Fibroblast of skin of scalp (primary cell): ENCODE data around the gene TRAPPC8.
"Not testable (repeated sequence)": the region's sequence is repeated elsewhere in the genome, so short reads cannot be mapped to it uniquely, and the experiment has no call there.

Experiments used
- DNase-seq: peaks from one replicate; pipeline ENCODE4 v3.0.0-alpha.2; 2013

TRAPPC8 gene

DNA sequence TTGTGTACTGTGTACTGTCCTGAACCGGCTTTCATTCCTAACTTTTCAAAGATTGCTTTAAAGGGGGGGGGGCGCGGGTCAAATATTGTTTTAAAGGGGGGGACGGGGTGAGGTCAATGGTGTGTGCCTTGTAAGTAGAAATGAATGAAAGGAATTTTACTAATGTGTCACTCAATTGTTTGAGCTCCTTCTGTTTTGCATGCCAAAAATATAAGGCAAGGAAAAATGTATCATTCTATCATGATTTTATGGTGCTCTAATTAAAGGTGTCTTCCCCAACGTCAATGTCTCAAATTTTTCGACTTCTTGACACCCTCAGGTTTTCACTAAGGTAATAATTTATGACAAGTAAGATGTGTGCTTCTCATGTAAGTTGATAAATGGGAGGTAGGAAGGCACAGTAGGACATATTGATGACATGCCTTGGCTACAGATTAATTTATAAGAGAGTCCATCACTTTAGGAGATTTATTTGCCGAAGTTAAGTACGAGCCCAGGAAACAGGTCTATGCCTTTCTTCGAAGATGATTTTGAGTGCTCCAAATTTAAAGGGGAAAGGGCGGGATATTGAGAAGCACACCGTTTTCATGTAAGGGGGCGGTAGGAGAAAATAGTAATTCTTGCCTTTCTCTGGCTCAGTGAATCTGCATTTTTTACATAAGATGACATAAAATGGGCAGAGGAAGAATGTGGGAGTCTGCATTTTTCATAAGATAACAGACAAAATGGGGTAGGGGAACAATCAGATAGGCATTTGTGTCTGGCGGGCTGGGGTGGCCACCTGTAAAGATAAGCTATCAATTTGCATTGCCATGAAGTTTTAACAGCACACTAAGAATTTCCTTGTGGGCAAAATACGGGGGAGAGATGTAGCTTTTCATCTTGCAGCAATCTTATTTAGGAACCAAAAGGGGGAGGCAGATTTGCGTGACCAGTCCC is 1.2 kb upstream of the TRAPPC8 start:
- DNase-seq = peak; percentile 1

GRCh38 chr18:31942291-31942998 is 483 bp downstream of the TRAPPC8 start:
- DNase-seq = peak; percentile 17

- DNase-seq = no peak
These were observed 1.7 kb downstream of the TRAPPC8 start for GRCh38 chr18:31941010-31941809.

DNA sequence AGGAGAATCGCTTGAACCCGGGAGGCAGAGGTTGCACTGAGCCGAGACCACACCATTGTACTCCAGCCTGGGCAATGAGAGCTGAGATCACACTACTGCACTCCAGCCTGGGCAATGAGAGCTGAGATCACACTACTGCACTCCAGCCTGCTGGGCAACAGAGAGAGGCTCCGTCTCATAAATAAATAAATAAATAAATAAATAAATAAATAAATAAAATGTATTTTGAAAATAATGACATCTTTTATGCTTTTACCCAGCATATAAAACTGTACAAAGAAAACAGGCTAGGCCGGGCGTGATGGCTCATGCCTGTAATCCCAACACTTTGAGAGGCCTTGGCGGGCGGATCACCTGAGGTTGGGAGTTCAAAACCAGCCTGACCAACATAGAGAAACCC is 8.2 kb downstream of the TRAPPC8 start:
- not testable (repeated sequence) for DNase-seq

DNA sequence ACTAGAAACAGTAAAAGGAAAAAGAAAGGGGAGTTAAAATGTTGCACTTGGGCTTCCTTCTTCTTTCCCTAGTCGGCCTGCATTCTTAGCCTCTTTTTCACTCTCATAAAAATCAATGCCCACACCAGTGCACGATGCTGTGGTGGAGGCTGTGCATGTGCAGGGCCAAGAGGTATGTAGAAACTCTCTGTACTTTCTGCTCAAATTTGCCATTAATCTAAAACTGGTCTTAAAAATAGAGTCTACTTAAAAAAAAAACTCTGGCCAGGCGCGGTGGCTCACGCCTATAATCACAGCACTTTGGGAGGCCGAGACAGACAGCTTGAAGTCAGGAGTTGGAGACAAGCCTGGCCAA is 11.1 kb downstream of the TRAPPC8 start:
- no peak for DNase-seq

- DNase-seq = peak; percentile 1
These were observed 11.6 kb downstream of the TRAPPC8 start for GRCh38 chr18:31931163-31931885.

GRCh38 chr18:31929273-31929672 is 13.7 kb downstream of the TRAPPC8 start:
- no peak for DNase-seq

- DNase-seq = not testable (repeated sequence)
These were observed 15.9 kb downstream of the TRAPPC8 start for GRCh38 chr18:31926988-31927387.

- DNase-seq = no peak
These were observed 22.7 kb downstream of the TRAPPC8 start for GRCh38 chr18:31920277-31920676.

GRCh38 chr18:31919366-31919765 is 23.6 kb downstream of the TRAPPC8 start:
- not testable (repeated sequence) for DNase-seq

DNA sequence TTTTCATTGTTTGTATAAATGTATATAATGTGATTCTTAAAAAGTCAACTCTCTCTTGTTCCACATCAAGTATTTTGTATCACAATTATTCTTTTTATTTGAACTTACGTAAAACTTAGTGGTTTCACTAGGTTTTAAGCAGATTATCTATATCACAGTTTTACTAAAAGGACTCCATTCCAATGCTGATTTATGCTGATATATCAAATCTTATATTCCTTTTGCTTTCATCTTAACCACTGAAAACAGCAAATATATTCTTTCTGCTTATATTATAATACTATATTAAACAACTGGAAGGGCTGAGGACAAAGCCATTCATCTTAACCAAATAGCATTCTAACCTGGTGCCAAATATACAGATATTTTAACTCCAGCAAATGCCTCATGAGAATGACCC is 24.2 kb downstream of the TRAPPC8 start:
- no peak for DNase-seq

GRCh38 chr18:31901063-31901462 is 41.9 kb downstream of the TRAPPC8 start:
- DNase-seq = no peak

DNA sequence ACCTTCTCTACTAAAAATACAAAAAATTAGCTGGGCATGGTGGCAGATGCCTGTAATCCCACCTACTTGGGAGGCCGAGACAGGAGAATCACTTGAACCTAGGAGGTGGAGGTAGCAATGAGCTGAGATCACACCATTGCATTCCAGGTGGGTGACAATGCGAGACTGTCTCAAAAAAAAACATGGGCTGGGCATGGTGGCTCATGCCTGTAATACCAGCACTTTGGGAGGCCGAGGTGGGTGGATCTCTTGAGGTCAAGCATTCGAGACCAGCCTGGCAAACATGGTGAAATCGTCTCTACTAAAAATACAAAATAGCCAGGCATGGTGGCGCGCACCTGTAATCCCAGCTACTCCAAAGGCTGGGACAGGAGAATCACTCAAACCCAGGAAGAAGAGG is 43.2 kb downstream of the TRAPPC8 start:
- not testable (repeated sequence) for DNase-seq

DNA sequence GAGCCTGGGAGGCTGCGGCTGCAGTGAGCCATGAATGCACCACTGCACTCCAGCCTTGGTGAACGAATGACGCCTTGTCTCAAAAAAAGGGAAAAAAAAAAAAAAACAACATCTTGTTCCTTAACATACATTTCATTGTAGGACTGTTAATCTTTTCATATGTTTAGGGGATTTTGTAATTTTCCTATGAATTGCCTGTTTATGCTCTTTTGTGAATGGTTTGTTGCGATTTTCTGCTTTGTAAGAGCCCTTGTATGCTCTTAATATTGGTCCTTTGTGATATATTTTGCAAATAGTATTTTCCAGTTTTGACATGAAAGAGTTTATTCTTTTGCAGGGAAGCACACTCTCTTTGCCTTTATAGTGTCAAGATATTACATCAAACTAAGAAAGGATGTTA is 50.0 kb downstream of the TRAPPC8 start:
- DNase-seq = no peak

GRCh38 chr18:31891566-31891965 is 51.4 kb downstream of the TRAPPC8 start:
- no peak for DNase-seq

- DNase-seq = no peak
These were observed 58.9 kb downstream of the TRAPPC8 start for GRCh38 chr18:31884020-31884419.

GRCh38 chr18:31880186-31880898 is 62.6 kb downstream of the TRAPPC8 start:
- DNase-seq = no peak

- no peak for DNase-seq
These were observed 64.6 kb downstream of the TRAPPC8 start for GRCh38 chr18:31878358-31878757.

DNA sequence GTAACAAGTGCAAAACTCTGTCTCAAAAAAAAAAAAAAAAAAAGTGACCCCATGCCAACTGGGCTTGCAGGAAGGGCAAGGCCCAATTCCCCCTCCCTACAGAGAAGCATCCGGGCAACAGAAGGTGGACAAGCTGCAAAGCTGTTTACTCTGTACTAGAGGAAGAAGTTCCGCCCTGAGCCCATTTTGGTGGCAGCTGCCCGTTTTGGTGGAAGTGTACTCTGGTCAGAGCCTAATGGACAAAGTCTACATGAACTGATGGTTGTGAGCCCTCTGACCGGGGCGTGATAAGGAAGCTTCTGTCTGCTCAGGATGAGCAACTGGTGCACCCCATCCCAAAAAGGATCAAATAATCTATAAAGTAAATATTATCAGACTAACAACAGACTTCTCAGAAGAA is 65.0 kb downstream of the TRAPPC8 start:
- DNase-seq = no peak

GRCh38 chr18:31876707-31877106 is 66.2 kb downstream of the TRAPPC8 start:
- DNase-seq = no peak

- no peak for DNase-seq
These were observed 67.6 kb downstream of the TRAPPC8 start for GRCh38 chr18:31875301-31875700.

- DNase-seq = no peak
These were observed 79.8 kb downstream of the TRAPPC8 start for GRCh38 chr18:31863103-31863502.
